Common myeloid progenitor, CD34-positive (primary cell): ENCODE data around the gene CD6.

ENCODE experiments used
- CTCF ChIA-PET: fragments of 350-600 bp; sonication (Branson Sonifier 250); formaldehyde crosslinking; loops from one replicate; lab custom pipeline; 2021; ENCODE audit warnings: antibody characterized with exemption; lab: Charles Lee
- POLR2A ChIA-PET: fragments of 350-600 bp; sonication (Branson Sonifier 250); formaldehyde crosslinking; loops from one replicate; lab custom pipeline; 2021; ENCODE audit warnings: antibody characterized with exemption; lab: Charles Lee
- DNase-seq, 3 donors: peaks; one replicate each; pipeline versions ENCODE4 v3.0.0 to v3.0.0-alpha.2; 2013
- H3K27ac ChIP-seq, 2 experiments: 1 replicate in 1 of 2; 2 replicates in 1 of 2; pipeline ENCODE4 v1.7.0; 2013; ENCODE audit warnings: inconsistent platforms in 2 of 2, low read length in 2 of 2, mild to moderate bottlenecking in 2 of 2, low read depth in 1 of 2, moderate library complexity in 1 of 2; ENCODE audit not compliant: severe bottlenecking in 2 of 2, insufficient read depth in 1 of 2, poor library complexity in 1 of 2
- H3K27me3 ChIP-seq, 5 experiments: replicated peaks in 2 of 5; 1 replicate in 3 of 5; 2 replicates in 2 of 5; pipeline versions ENCODE4 v1.6.1 to v1.7.0; 2013; ENCODE audit warnings: low read length in 4 of 5, mild to moderate bottlenecking in 2 of 5, moderate library complexity in 2 of 5, inconsistent platforms in 1 of 5; ENCODE audit not compliant: insufficient read depth in 5 of 5, control insufficient read depth in 4 of 5
- H3K36me3 ChIP-seq, 4 experiments: 1 replicate in 2 of 4; 2 replicates in 2 of 4; pipeline versions ENCODE4 v1.6.1 to v1.7.0; 2013; ENCODE audit warnings: low read length in 3 of 4, control low read depth in 1 of 4, mild to moderate bottlenecking in 1 of 4; ENCODE audit not compliant: control insufficient read depth in 4 of 4, insufficient read depth in 4 of 4
- H3K4me1 ChIP-seq, 4 experiments: 1 replicate in 3 of 4; 2 replicates in 1 of 4; pipeline versions ENCODE4 v1.6.1 to v1.7.1; 2013; ENCODE audit warnings: low read length in 3 of 4, mild to moderate bottlenecking in 3 of 4, control low read depth in 1 of 4, inconsistent platforms in 1 of 4, moderate library complexity in 1 of 4; ENCODE audit not compliant: control insufficient read depth in 4 of 4, insufficient read depth in 4 of 4; ENCODE audit errors: control extremely low read depth in 1 of 4
- H3K4me3 ChIP-seq, 7 experiments: 1 replicate in 4 of 7; 2 replicates in 3 of 7; pipeline versions ENCODE4 v1.5.1 to v1.7.0; 2013; ENCODE audit warnings: mild to moderate bottlenecking in 7 of 7, low read length in 6 of 7, moderate library complexity in 6 of 7, inconsistent platforms in 2 of 7, low read depth in 2 of 7, control low read depth in 1 of 7; ENCODE audit not compliant: insufficient read depth in 4 of 7, control insufficient read depth in 1 of 7; ENCODE audit errors: extremely low read depth in 1 of 7
- H3K9me3 ChIP-seq, 5 experiments: 1 replicate in 4 of 5; 2 replicates in 1 of 5; pipeline versions ENCODE4 v1.6.1 to v1.7.1; 2013; ENCODE audit warnings: low read length in 4 of 5, mild to moderate bottlenecking in 2 of 5, inconsistent platforms in 1 of 5, low read depth in 1 of 5, moderate library complexity in 1 of 5; ENCODE audit not compliant: control insufficient read depth in 4 of 5, insufficient read depth in 2 of 5; ENCODE audit errors: control extremely low read depth in 1 of 5
- WGBS: methylation state at CpG from one replicate; pipeline ENCODE4 v1.1.5; 2013; ENCODE audit not compliant: insufficient coverage; 5-methylcytosine and 5-hydroxymethylcytosine counted together

The CD6 gene

GRCh38 chr11:60978546-60979380 is 7.3 kb downstream of the CD6 start:
- no peaks in the 10 kb centered on the region for H3K36me3 ChIP-seq
- H3K4me1 ChIP-seq = peaks cover 0 to 9% (median 0%) of the 10 kb centered on the region in 4 experiments
- no peak overlapping the region for H3K4me3 ChIP-seq
- 84% methylated on average over 4 of the region's 10 CpGs for WGBS
- no peaks in the 10 kb centered on the region for H3K27me3 ChIP-seq
- no peaks in the 10 kb centered on the region for H3K9me3 ChIP-seq
- DNase-seq = no peak
- no peak overlapping the region for H3K27ac ChIP-seq
- ChIA-PET POLR2A (no interaction called here), CTCF (interaction anchor here (0.8 to 1.2 kb wide), 3 partner anchors 9 to 151 kb away, joined by 3 to 4 read pairs (median 4); no protein-coding TSS in a partner anchor)

GRCh38 chr11:60981515-60981914 is 10.0 kb downstream of the CD6 start:
- DNase-seq = no peak
- no peaks in the 10 kb centered on the region for H3K9me3 ChIP-seq
- CTCF ChIA-PET = interaction anchor here (1.9 kb wide), 1 partner anchor 12 kb away, joined by 6 read pairs; no protein-coding TSS in a partner anchor
- POLR2A ChIA-PET = no interaction called here
- 96% methylated on average over 8 of the region's 12 CpGs for WGBS
- no peaks in the 10 kb centered on the region for H3K27me3 ChIP-seq
- H3K27ac ChIP-seq = no peak overlapping the region
- no peak overlapping the region for H3K4me3 ChIP-seq
- no peaks in the 10 kb centered on the region for H3K36me3 ChIP-seq
- peaks cover 0 to 9% (median 0%) of the 10 kb centered on the region in 4 experiments for H3K4me1 ChIP-seq

GRCh38 chr11:60982184-60982583 is 10.7 kb downstream of the CD6 start:
- no peaks in the 10 kb centered on the region for H3K36me3 ChIP-seq
- DNase-seq = no peak
- peaks cover 0 to 9% (median 0%) of the 10 kb centered on the region in 4 experiments for H3K4me1 ChIP-seq
- 93% methylated on average over 7 of the region's 8 CpGs for WGBS
- H3K9me3 ChIP-seq = no peaks in the 10 kb centered on the region
- H3K27ac ChIP-seq = no peak overlapping the region
- no peak overlapping the region for H3K4me3 ChIP-seq
- no peaks in the 10 kb centered on the region for H3K27me3 ChIP-seq
- ChIA-PET POLR2A (no interaction called here), CTCF (interaction anchor here (1.9 kb wide), 1 partner anchor 13 kb away, joined by 6 read pairs; no protein-coding TSS in a partner anchor)

GRCh38 chr11:60984149-60984548 is 12.7 kb downstream of the CD6 start:
- H3K4me1 ChIP-seq = no peaks in the 10 kb centered on the region
- ChIA-PET POLR2A (no interaction called here), CTCF (no interaction called here)
- no peaks in the 10 kb centered on the region for H3K36me3 ChIP-seq
- 100% methylated on average over 2 of the region's 6 CpGs for WGBS
- DNase-seq = no peak
- no peaks in the 10 kb centered on the region for H3K9me3 ChIP-seq
- H3K4me3 ChIP-seq = no peak overlapping the region
- no peak overlapping the region for H3K27ac ChIP-seq
- no peaks in the 10 kb centered on the region for H3K27me3 ChIP-seq

- POLR2A ChIA-PET = no interaction called here
- no peaks in the 10 kb centered on the region for H3K27me3 ChIP-seq
- no peak overlapping the region for H3K4me3 ChIP-seq
These were observed 13.2 kb downstream of the CD6 start for GRCh38 chr11:60984636-60985035.

GRCh38 chr11:60985501-60985900 is 14.0 kb downstream of the CD6 start:
- Histone ChIP-seq H3K36me3 (no peaks in the 10 kb centered on the region), H3K27ac (no peak overlapping the region), H3K4me1 (no peaks in the 10 kb centered on the region), H3K9me3 (no peaks in the 10 kb centered on the region), H3K4me3 (no peak overlapping the region), H3K27me3 (no peaks in the 10 kb centered on the region)
- DNase-seq = no peak
- POLR2A ChIA-PET = no interaction called here
- CTCF ChIA-PET = interaction anchor here (2.8 kb wide), 1 partner anchor 16 kb away, joined by 12 read pairs; no protein-coding TSS in a partner anchor
- WGBS = 91% methylated on average over 1 of the region's 2 CpGs

More at GRCh38 chr11:60984636-60985035, 13.2 kb downstream of the CD6 start:
- WGBS = 92% methylated on average over 4 of the region's 4 CpGs
- Histone ChIP-seq H3K36me3 (no peaks in the 10 kb centered on the region), H3K9me3 (no peaks in the 10 kb centered on the region), H3K4me1 (no peaks in the 10 kb centered on the region), H3K27ac (no peak overlapping the region)
- DNase-seq = no peak
- CTCF ChIA-PET = no interaction called here
